HepG2 (cell line): Measurements from ENCODE around the gene CADPS. TPM values are rescaled to one million over a fixed set of nuclear protein-coding genes. Genes with fewer than 3 reads are reported as not detected.

Experiments
- ATAC-seq: fragments of 200-7000 bp; cut with Tn5 transposase; 3 replicates; pipeline ENCODE4 v1.9.1; 2020; ENCODE audit warnings: mild to moderate bottlenecking, moderate library complexity
- BruUV-seq: library from RNA; stranded (reverse); fragments of 400-500 nt; replicated peaks from 2 replicates; lab custom pipeline; 2021; lab: Mats Ljungman, UMichigan
- CTCF ChIA-PET: fragments of 300-600 bp; formaldehyde crosslinking; extraction: SDS; loops from one replicate; lab custom pipeline; 2021; ENCODE audit warnings: low total read pairs, inconsistent platforms, low intra/inter-chr PET ratio; lab: Yijun Ruan, JAX
- POLR2A ChIA-PET: fragments of 350-600 bp; sonication (Branson Sonifier 250); formaldehyde crosslinking; loops from one replicate; lab custom pipeline; 2020; ENCODE audit warnings: antibody characterized with exemption, inconsistent platforms; lab: Yijun Ruan, JAX
- DNase-seq: peaks from one replicate; pipeline ENCODE4 v3.0.0-alpha.2; 2015; ENCODE audit warnings: low spot score
- FAIRE-seq: peaks from 3 replicates; lab custom pipeline; 2011; peaks lifted over from hg19 to GRCh38; lab: Jason Lieb, UNC
- H2AFZ ChIP-seq: one replicate; pipeline ENCODE4 v1.6.1; 2011; ENCODE audit warnings: low read length, inconsistent platforms
- H3K27ac ChIP-seq: fragments of 300-600 bp; 3 replicates; pipeline ENCODE4 v1.8.0; 2011; ENCODE audit warnings: mixed run types, mild to moderate bottlenecking, mixed read lengths, low read length, inconsistent platforms; ENCODE audit not compliant: insufficient read depth; ENCODE audit errors: extremely low read length
- H3K27me3 ChIP-seq, 2 experiments: fragments of 200-600 bp in 1 of 2; 2 replicates in 1 of 2; 3 replicates in 1 of 2; pipeline versions ENCODE4 v1.6.0 to v1.8.0; 2011; ENCODE audit warnings: low read length in 2 of 2, mild to moderate bottlenecking in 2 of 2, moderate library complexity in 2 of 2, inconsistent platforms in 1 of 2; ENCODE audit not compliant: insufficient read depth in 2 of 2, control insufficient read depth in 1 of 2
- H3K36me3 ChIP-seq, 2 experiments: fragments of 200-600 bp in 1 of 2; replicated peaks in 1 of 2; 2 replicates in 1 of 2; 3 replicates in 1 of 2; pipeline versions ENCODE4 v1.5.1 to v1.8.0; 2011; ENCODE audit warnings: low read length in 2 of 2, inconsistent platforms in 1 of 2; ENCODE audit not compliant: insufficient read depth in 2 of 2, control insufficient read depth in 1 of 2
- H3K4me1 ChIP-seq: 2 replicates; pipeline ENCODE4 v1.5.1; 2012; ENCODE audit warnings: low read length, inconsistent platforms; ENCODE audit not compliant: insufficient read depth
- H3K4me2 ChIP-seq: 2 replicates; pipeline ENCODE4 v1.6.0; 2011; ENCODE audit warnings: low read depth, low read length, inconsistent platforms
- H3K4me3 ChIP-seq, 3 experiments: fragments of 200-600 bp in 1 of 3; sonication (generic), shearing (Covaris generic) in 1 of 3; replicated peaks in 1 of 3; 2 replicates each; pipeline ENCODE4 v1.5.1; 2011 to 2016; ENCODE audit warnings: low read length in 3 of 3, inconsistent platforms in 2 of 3, low read depth in 2 of 3, mild to moderate bottlenecking in 2 of 3, control low read depth in 1 of 3, mixed read lengths in 1 of 3; ENCODE audit not compliant: insufficient read depth in 1 of 3
- H3K79me2 ChIP-seq: one replicate; pipeline ENCODE4 v1.6.1; 2011; ENCODE audit warnings: low read length, inconsistent platforms; ENCODE audit not compliant: insufficient read depth
- H3K9ac ChIP-seq: 2 replicates; pipeline ENCODE4 v1.6.0; 2011; ENCODE audit warnings: mild to moderate bottlenecking, low read depth, low read length, inconsistent platforms; ENCODE audit not compliant: insufficient read depth
- H3K9me3 ChIP-seq: 2 replicates; pipeline ENCODE4 v1.5.1; 2012; ENCODE audit warnings: mild to moderate bottlenecking, low read length
- H4K20me1 ChIP-seq: 2 replicates; pipeline ENCODE4 v1.6.0; 2011; ENCODE audit warnings: inconsistent platforms, mild to moderate bottlenecking, low read length, moderate library complexity; ENCODE audit not compliant: insufficient read depth
- PAX8 ChIP-seq: sonication (generic); formaldehyde crosslinking; IDR thresholded peaks from 2 replicates; pipeline ENCODE4 v1.8.0; 2022; ENCODE audit warnings: mild to moderate bottlenecking, missing genetic modification reagents, borderline replicate concordance
- RFX3 ChIP-seq: IDR thresholded peaks from 2 replicates; pipeline ENCODE4 v1.6.1; 2016; ENCODE audit warnings: missing biosample characterization, missing genetic modification reagents
- RFX5 ChIP-seq: IDR thresholded peaks from 2 replicates; pipeline ENCODE4 v1.6.1; 2011; ENCODE audit warnings: low read depth, low read length, improper control_type of control experiment
- SMC3 ChIP-seq: IDR thresholded peaks from 2 replicates; pipeline ENCODE4 v1.6.1; 2011; ENCODE audit warnings: low read length, improper control_type of control experiment
- ZNF451 ChIP-seq: sonication (generic); formaldehyde crosslinking; IDR thresholded peaks from 2 replicates; pipeline ENCODE4 v1.5.0; 2020; ENCODE audit warnings: mild to moderate bottlenecking, missing genetic modification reagents
- WGBS: methylation state at CpG from one replicate; pipeline ENCODE4 v1.1.6; 2017; ENCODE audit warnings: low lambda C conversion rate; 5-methylcytosine and 5-hydroxymethylcytosine counted together
- in situ Hi-C: cut with HindIII; loops from 2 replicates; pipeline ENCODE4 v1.10.0; 2017; ENCODE audit warnings: low pct_unique_long_range_greater_than_20kb; ENCODE audit not compliant: extremely low pct_ligation_motif_present
- intact Hi-C: fragments of 100-400 bp; cut with micrococcal nuclease; formaldehyde crosslinking; loops from one replicate; pipeline ENCODE4 v1.10.0; 2022; ENCODE audit not compliant: unreplicated experiment
- polyA plus RNA-seq, 8 experiments: library from polyadenylated mRNA; depleted of rRNA in 3 of 8; stranded (reverse) in 7 of 8; unstranded in 1 of 8; fragments of >200 nt; fragmentation: Illumina TruSeq in 4 of 8; extraction: Trizol in 4 of 8; gene quantifications; 2 replicates each; pipeline versions ENCODE4 v1.2.1 to v1.2.3, GENCODE V29; 2011 to 2016; ENCODE audit warnings: low read depth in 4 of 8, missing spikeins in 1 of 8, mixed read lengths in 1 of 8; ENCODE audit not compliant: insufficient read depth in 1 of 8
- total RNA-seq, 5 experiments: library from RNA; depleted of rRNA; stranded (reverse); fragments of >200 nt; fragmentation: Illumina TruSeq; extraction: Trizol; gene quantifications; 2 replicates each; pipeline ENCODE4 v1.2.3, GENCODE V29; 2016; ENCODE audit warnings: low read depth in 1 of 5
- TF ChIP-seq, protein P1 (sequence below): sonication (generic); formaldehyde crosslinking; IDR thresholded peaks from 2 replicates; pipeline ENCODE4 v1.5.1; 2020; ENCODE audit warnings: mild to moderate bottlenecking, missing genetic modification reagents, moderate library complexity
- TF ChIP-seq, protein P2 (sequence below): sonication (generic); formaldehyde crosslinking; IDR thresholded peaks from 2 replicates; pipeline ENCODE4 v1.4.0; 2020; ENCODE audit warnings: low read depth, mild to moderate bottlenecking, missing genetic modification reagents
- TF ChIP-seq, protein P3 (sequence below): sonication (generic); formaldehyde crosslinking; IDR thresholded peaks from 2 replicates; pipeline ENCODE4 v1.4.0; 2020; ENCODE audit warnings: mild to moderate bottlenecking, missing genetic modification reagents
- TF ChIP-seq, protein P4 (sequence below): sonication (generic); formaldehyde crosslinking; IDR thresholded peaks from 2 replicates; pipeline ENCODE4 v1.5.0; 2020; ENCODE audit warnings: mild to moderate bottlenecking, low read depth, missing genetic modification reagents, borderline replicate concordance
- TF ChIP-seq, protein P5 (sequence below): sonication (generic); formaldehyde crosslinking; conservative IDR thresholded peaks from 2 replicates; pipeline ENCODE4 v1.4.0; 2020; ENCODE audit warnings: missing genetic modification reagents

The CADPS gene
- total and polyA plus RNA-seq, 2 of the 13 experiments (the other 11 are each of a cell fraction or from before 2014, with no cell fraction given), result not detected

DNA sequence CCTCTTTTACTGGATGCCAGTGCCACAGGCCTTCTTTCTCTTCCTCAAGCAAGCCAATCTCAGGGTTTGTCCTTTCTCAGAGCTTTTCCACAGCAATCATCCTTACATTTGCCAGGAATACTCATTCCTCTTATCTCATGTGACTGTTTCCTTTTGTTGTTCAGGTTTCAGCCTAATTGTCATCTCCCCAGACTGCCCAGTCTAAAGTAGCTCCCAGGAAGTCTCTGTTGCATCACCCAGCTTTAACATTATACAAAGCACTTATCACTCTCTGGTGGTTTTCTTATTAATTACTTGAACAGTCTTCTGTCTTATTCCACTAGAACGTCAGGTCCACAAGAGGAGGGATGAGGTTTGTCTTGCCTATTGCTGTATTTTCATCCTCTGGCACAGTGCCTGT, 65.8 kb downstream of the CADPS start:
- Histone ChIP-seq H3K27me3 (no peaks in the 10 kb centered on the region; a peak in 1 of 5 replicates), H3K27ac (no peak overlapping the region), H3K79me2 (no peaks in the 10 kb centered on the region), H4K20me1 (no peaks in the 10 kb centered on the region), H3K9me3 (no peaks in the 10 kb centered on the region), H3K9ac (no peak overlapping the region), H3K4me1 (no peaks in the 10 kb centered on the region), H3K4me2 (no peak overlapping the region), H3K4me3 (no peak overlapping the region), H3K36me3 (no peaks in the 10 kb centered on the region), H2AFZ (no peak overlapping the region)
- BruUV-seq, result no TSS peak
- DNase-seq (no peak), ATAC-seq (no peak), FAIRE-seq (no peak)
- WGBS, result 0% methylated on average over 1 of the region's 1 CpG
- in situ Hi-C loops, result no loop called here
- TF ChIP-seq, protein P1, sequence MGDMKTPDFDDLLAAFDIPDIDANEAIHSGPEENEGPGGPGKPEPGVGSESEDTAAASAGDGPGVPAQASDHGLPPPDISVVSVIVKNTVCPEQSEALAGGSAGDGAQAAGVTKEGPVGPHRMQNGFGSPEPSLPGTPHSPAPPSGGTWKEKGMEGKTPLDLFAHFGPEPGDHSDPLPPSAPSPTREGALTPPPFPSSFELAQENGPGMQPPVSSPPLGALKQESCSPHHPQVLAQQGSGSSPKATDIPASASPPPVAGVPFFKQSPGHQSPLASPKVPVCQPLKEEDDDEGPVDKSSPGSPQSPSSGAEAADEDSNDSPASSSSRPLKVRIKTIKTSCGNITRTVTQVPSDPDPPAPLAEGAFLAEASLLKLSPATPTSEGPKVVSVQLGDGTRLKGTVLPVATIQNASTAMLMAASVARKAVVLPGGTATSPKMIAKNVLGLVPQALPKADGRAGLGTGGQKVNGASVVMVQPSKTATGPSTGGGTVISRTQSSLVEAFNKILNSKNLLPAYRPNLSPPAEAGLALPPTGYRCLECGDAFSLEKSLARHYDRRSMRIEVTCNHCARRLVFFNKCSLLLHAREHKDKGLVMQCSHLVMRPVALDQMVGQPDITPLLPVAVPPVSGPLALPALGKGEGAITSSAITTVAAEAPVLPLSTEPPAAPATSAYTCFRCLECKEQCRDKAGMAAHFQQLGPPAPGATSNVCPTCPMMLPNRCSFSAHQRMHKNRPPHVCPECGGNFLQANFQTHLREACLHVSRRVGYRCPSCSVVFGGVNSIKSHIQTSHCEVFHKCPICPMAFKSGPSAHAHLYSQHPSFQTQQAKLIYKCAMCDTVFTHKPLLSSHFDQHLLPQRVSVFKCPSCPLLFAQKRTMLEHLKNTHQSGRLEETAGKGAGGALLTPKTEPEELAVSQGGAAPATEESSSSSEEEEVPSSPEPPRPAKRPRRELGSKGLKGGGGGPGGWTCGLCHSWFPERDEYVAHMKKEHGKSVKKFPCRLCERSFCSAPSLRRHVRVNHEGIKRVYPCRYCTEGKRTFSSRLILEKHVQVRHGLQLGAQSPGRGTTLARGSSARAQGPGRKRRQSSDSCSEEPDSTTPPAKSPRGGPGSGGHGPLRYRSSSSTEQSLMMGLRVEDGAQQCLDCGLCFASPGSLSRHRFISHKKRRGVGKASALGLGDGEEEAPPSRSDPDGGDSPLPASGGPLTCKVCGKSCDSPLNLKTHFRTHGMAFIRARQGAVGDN (CRISPR knock-in tag), result no peak
- TF ChIP-seq RFX5 (no peak), PAX8 (CRISPR knock-in tag) (no peak), SMC3 (no peak), ZNF451 (no peak), RFX3 (CRISPR knock-in tag) (no peak)
- TF ChIP-seq, protein P2, sequence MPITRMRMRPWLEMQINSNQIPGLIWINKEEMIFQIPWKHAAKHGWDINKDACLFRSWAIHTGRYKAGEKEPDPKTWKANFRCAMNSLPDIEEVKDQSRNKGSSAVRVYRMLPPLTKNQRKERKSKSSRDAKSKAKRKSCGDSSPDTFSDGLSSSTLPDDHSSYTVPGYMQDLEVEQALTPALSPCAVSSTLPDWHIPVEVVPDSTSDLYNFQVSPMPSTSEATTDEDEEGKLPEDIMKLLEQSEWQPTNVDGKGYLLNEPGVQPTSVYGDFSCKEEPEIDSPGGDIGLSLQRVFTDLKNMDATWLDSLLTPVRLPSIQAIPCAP (CRISPR knock-in tag), result no peak
- TF ChIP-seq, protein P3, sequence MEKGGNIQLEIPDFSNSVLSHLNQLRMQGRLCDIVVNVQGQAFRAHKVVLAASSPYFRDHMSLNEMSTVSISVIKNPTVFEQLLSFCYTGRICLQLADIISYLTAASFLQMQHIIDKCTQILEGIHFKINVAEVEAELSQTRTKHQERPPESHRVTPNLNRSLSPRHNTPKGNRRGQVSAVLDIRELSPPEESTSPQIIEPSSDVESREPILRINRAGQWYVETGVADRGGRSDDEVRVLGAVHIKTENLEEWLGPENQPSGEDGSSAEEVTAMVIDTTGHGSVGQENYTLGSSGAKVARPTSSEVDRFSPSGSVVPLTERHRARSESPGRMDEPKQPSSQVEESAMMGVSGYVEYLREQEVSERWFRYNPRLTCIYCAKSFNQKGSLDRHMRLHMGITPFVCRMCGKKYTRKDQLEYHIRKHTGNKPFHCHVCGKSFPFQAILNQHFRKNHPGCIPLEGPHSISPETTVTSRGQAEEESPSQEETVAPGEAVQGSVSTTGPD (CRISPR knock-in tag), result no peak
- TF ChIP-seq, protein P4, sequence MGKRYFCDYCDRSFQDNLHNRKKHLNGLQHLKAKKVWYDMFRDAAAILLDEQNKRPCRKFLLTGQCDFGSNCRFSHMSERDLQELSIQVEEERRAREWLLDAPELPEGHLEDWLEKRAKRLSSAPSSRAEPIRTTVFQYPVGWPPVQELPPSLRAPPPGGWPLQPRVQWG (CRISPR knock-in tag), result no peak
- TF ChIP-seq, protein P5, sequence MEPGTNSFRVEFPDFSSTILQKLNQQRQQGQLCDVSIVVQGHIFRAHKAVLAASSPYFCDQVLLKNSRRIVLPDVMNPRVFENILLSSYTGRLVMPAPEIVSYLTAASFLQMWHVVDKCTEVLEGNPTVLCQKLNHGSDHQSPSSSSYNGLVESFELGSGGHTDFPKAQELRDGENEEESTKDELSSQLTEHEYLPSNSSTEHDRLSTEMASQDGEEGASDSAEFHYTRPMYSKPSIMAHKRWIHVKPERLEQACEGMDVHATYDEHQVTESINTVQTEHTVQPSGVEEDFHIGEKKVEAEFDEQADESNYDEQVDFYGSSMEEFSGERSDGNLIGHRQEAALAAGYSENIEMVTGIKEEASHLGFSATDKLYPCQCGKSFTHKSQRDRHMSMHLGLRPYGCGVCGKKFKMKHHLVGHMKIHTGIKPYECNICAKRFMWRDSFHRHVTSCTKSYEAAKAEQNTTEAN (CRISPR knock-in tag), result no peak
- CTCF ChIA-PET, result no interaction called here
- POLR2A ChIA-PET, result no interaction called here
- intact Hi-C loops, result loop anchor here (10.0 kb wide), 1 partner anchor 145 kb away; no protein-coding TSS in a partner anchor
